ENCODE data around the gene MRPL49. TPM values are rescaled to one million over a fixed set of nuclear protein-coding genes. Genes with fewer than 3 reads are reported as not detected.
A peak's percentile ranks its signal among the peaks of the same experiment; 100 is the strongest.

MRPL49 gene
- total RNA-seq (2021; fragmentation: NEBNext Ultra II Directional; extraction: Animal tissue kit (Norgen Biotek cat#: 25700)): 54.0 and 55.3 TPM in 2 replicates
- polyA plus RNA-seq (2011; rRNA removed): 77.8 and 84.8 TPM in 2 replicates
- polyA plus RNA-seq (2011; cell fraction: cytosol; rRNA removed): 87.2 TPM
- polyA plus RNA-seq (2011; cell fraction: nucleus; rRNA removed): 46.9 TPM
- polyA plus RNA-seq (2012, experiment 1 of 2): 45.0 to 56.6 TPM (median 54.3 TPM) in 4 replicates
- 69.2 TPM for polyA plus RNA-seq (2012, experiment 2 of 2)
- polyA plus RNA-seq (2013, experiment 1 of 2): 32.4 TPM
- 33.1 TPM for polyA plus RNA-seq (2013, experiment 2 of 2)
- polyA minus RNA-seq (2011; rRNA and poly(A)+ RNA removed): 43.9 and 53.8 TPM in 2 replicates
- 20.7 TPM for polyA minus RNA-seq (2011; cell fraction: cytosol; rRNA and poly(A)+ RNA removed)
- 27.8 TPM for polyA minus RNA-seq (2011; cell fraction: nucleus; rRNA and poly(A)+ RNA removed)
- long read RNA-seq, experiment 1, transcript MRPL49-201 (4 exons, 2,019 nt): major isoform, 30 of 63 reads
- long read RNA-seq, experiment 1, partial matches to known transcripts: 28 of 63 reads
- long read RNA-seq, experiment 1, other reads (novel, unspliced or antisense): 1 of 63 reads
- long read RNA-seq, experiment 2, transcript MRPL49-201 (4 exons, 2,019 nt): major isoform, 47 of 51 reads
- long read RNA-seq, experiment 2, partial matches to known transcripts: 1 of 51 reads
- long read RNA-seq, experiment 2, other reads (novel, unspliced or antisense): 1 of 51 reads

DNA sequence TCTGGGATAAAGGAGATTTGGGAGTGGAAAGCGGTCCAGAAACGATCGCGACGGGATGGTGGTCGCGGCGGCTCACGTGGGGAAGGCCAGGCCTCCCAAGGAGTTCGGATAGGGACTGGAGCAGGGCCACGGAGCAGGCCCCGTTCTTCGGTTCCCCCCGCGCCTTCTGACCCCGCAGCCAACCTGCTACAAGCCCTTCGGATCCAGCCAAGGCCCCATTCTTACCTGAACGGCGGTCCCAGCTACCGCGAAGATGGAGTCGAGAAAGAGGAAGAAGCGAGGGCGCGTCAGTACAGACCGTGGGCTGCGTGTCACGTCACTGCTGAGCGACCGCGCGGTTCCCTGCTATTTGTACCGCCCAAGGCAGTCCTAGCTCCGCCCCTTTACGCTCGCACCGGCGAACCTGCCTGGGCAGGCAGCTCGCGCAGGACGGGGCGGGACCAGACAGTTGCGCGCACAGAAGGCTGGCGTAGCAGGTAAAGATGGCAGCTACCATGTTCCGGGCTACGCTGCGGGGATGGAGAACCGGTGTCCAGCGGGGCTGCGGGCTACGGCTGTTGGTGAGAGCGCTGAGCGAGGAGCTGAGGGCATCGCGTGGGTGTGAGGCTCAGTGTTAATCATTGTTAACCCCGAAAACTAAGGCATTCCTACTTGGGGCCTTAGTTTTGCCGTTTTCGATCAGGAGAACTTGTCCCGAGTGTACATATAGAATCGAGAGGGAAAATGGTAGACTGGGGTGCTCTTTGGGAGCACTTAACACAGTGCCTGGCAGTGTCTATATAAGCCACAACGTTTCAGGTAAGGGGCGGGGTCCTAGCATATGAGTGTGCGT is at the start of gene MRPL49, which contains the start of gene FAU:
TSS of gene MRPL49 (plus strand) at position 457 of the 832 bp plus-strand sequence. CDS start at position 483, 26 bp downstream.
TSS of gene FAU (minus strand) at position 270 of the 832 bp plus-strand sequence. CDS start 321 bp downstream, outside the sequence.
- peak within 1 kb of the TSS; percentile 69 for H2BK120ac ChIP-seq (replicated peaks; ENCODE audit: low read depth, low read length)
- peak within 1 kb of the TSS; percentile 93 for H4K91ac ChIP-seq (replicated peaks; ENCODE audit: insufficient read length, low read length)
- peak within 1 kb of the TSS; percentile 29; the same call in 1 of the 2 replicates for H2AFZ ChIP-seq (ENCODE audit: low read length)
- CTCF ChIA-PET (ENCODE audit: partially characterized antibody): interaction anchor here (0.6 to 3.0 kb wide), 12 partner anchors 8 to 339 kb away, joined by 3 to 14 read pairs (median 4); partner anchors contain the start of genes CAPN1 and TM7SF2
- H2AK5ac ChIP-seq (ENCODE audit: low read depth, low read length): 0 out of 2 replicates have a peak within 1 kb of the TSS, but pooled peaks have one; percentile 75
- H3K9ac ChIP-seq (replicated peaks in 1 of 4; ENCODE audit: extremely low read depth in 1 of 4, low read depth in 3 of 4, low read length in 3 of 4): peak within 1 kb of the TSS; percentile 84 to 96 (median 90)
- no peak within 1 kb of the TSS; the same call in 1 of the 2 replicates for H2BK20ac ChIP-seq (ENCODE audit: low read length)
- H3K18ac ChIP-seq (ENCODE audit: extremely low read depth, low read length): peak within 1 kb of the TSS; percentile 93
- H4K8ac ChIP-seq (ENCODE audit: extremely low read depth, insufficient read depth, low read length): peak within 1 kb of the TSS; percentile 99
- H3K79me2 ChIP-seq (ENCODE audit: control insufficient read depth in 1 of 2, insufficient read depth in 2 of 2, low read length in 2 of 2): peaks cover 6 to 38% of the 10 kb centered on the region in 2 experiments
- 1% methylated on average over 64 of the region's 64 CpGs; no CpG with 5 or more reads in 1 of the 2 experiments for WGBS, 2 experiments (ENCODE audit: extremely low coverage in 1 of 2, insufficient coverage in 1 of 2, insufficient read length in 1 of 2, insufficient replicate concordance in 2 of 2, low coverage in 1 of 2, low lambda C conversion rate in 2 of 2, missing lambda C conversion rate in 1 of 2)
- H3K79me1 ChIP-seq (ENCODE audit: low read depth, low read length): peaks cover 9% of the 10 kb centered on the region
- H3K56ac ChIP-seq (replicated peaks; ENCODE audit: insufficient read length, low read depth, low read length): peak within 1 kb of the TSS; percentile 93
- H3K36me3 ChIP-seq (ENCODE audit: control insufficient read depth in 2 of 4, insufficient read depth in 4 of 4, low read length in 3 of 4): peaks cover 16 to 54% (median 41%) of the 10 kb centered on the region in 4 experiments
- no peaks in the 10 kb centered on the region for H3K27me3 ChIP-seq (replicated peaks in 1 of 4; ENCODE audit: control insufficient read depth in 3 of 4, extremely low read depth in 1 of 4, insufficient read depth in 3 of 4, low read length in 3 of 4)
- peak within 1 kb of the TSS; percentile 91 for H2BK5ac ChIP-seq (ENCODE audit: low read depth, low read length)
- DNase-seq (ENCODE audit: low read depth in 1 of 2, low spot score in 2 of 2) (peak; percentile 94 to 98), FAIRE-seq (no peak)
- H3K4me3 ChIP-seq (ENCODE audit: extremely low read depth in 1 of 4, insufficient read depth in 2 of 4, low read depth in 3 of 4, low read length in 4 of 4): peak within 1 kb of the TSS; percentile 80 to 98 (median 93)
- H2BK12ac ChIP-seq (ENCODE audit: low read depth, low read length): 0 out of 2 replicates have a peak within 1 kb of the TSS, but pooled peaks have one; percentile 77
- H3K9me3 ChIP-seq (ENCODE audit: insufficient read depth in 2 of 2, low read depth in 1 of 2, low read length in 1 of 2): no peaks in the 10 kb centered on the region
- POLR2A ChIA-PET (ENCODE audit: partially characterized antibody): interaction anchor here (0.6 to 17.4 kb wide), 43 partner anchors 9 to 523 kb away, joined by 3 to 305 read pairs (median 4); partner anchors contain the start of genes ARL2, CAPN1, CDC42EP2 and GPHA2
- H2BK15ac ChIP-seq (ENCODE audit: low read length): no peak within 1 kb of the TSS; the same call in 1 of the 2 replicates
- H3K27ac ChIP-seq (ENCODE audit: low read depth, low read length): peak within 1 kb of the TSS; percentile 87
- H4K20me1 ChIP-seq (replicated peaks in 1 of 2; ENCODE audit: control insufficient read depth in 1 of 2, insufficient read depth in 2 of 2, low read length in 2 of 2): peaks cover 4 to 6% of the 10 kb centered on the region in 2 experiments
- H3K23ac ChIP-seq (ENCODE audit: insufficient read length): no peak within 1 kb of the TSS
- H3K4me1 ChIP-seq (replicated peaks in 1 of 4; ENCODE audit: control insufficient read depth in 3 of 4, insufficient read depth in 4 of 4, low read length in 3 of 4): peaks cover 0 to 6% (median 1%) of the 10 kb centered on the region in 4 experiments; a peak in 5 of 7 replicates
- peaks cover 3% of the 10 kb centered on the region; the same call in 1 of the 2 replicates for H3K23me2 ChIP-seq (ENCODE audit: low read depth, low read length)
- peak within 1 kb of the TSS; percentile 93 for H4K5ac ChIP-seq (ENCODE audit: insufficient read length, low read depth, low read length)
- H3K14ac ChIP-seq (ENCODE audit: insufficient read length): no peak within 1 kb of the TSS
- H3K4me2 ChIP-seq (ENCODE audit: insufficient read depth in 1 of 2, low read depth in 2 of 2, low read length in 2 of 2): peak within 1 kb of the TSS; percentile 76 to 89
- peak within 1 kb of the TSS; percentile 27 for H3K4ac ChIP-seq (replicated peaks; ENCODE audit: insufficient read length, low read depth, low read length)
- TF ChIP-seq CEBPB (IDR thresholded peaks at IDR 0.05; ENCODE audit: low read depth, low read length) (no peak), RBBP5 (IDR thresholded peaks at IDR 0.05; ENCODE audit: borderline replicate concordance, low read depth, low read length) (peak; percentile 81; the same call in 1 of the 2 replicates), PHF8 (conservative IDR thresholded peaks at IDR 0.05; ENCODE audit: low read depth, low read length) (peak; percentile 83; the same call in 1 of the 2 replicates), HDAC6 (IDR thresholded peaks at IDR 0.05; ENCODE audit: low read depth, low read length) (no peak), MAFK (IDR thresholded peaks at IDR 0.05; ENCODE audit: low read depth, low read length) (no peak), POLR2A (IDR thresholded peaks at IDR 0.05; ENCODE audit: control extremely low read depth in 1 of 2, low read depth in 2 of 2, low read length in 2 of 2) (peak; percentile 97), BACH1 (IDR thresholded peaks at IDR 0.05; ENCODE audit: low read length) (no peak), SP2 (IDR thresholded peaks at IDR 0.05; ENCODE audit: low read length) (no peak)

Measured in H1 (cell line).